Activated T-cell treated with anti-CD3 and anti-CD28 coated beads for 24 hours (primary cell): ENCODE measurements around the gene WDFY4.

Source experiments
- DNase-seq: peaks from one replicate; pipeline ENCODE4 v3.0.0-alpha.2; 2020; ENCODE audit warnings: low read depth

WDFY4 gene

GRCh38 chr10:48913674-48914073 lies 229.0 kb downstream of the WDFY4 start:
- DNase-seq: no peak

GRCh38 chr10:48923748-48924147 lies 239.1 kb downstream of the WDFY4 start:
- DNase-seq: no peak

- no peak for DNase-seq
These were observed 240.3 kb downstream of the WDFY4 start for GRCh38 chr10:48924988-48925387.

- DNase-seq: no peak
These were observed 241.6 kb downstream of the WDFY4 start for GRCh38 chr10:48926255-48926654.

- DNase-seq: no peak
These were observed 242.3 kb downstream of the WDFY4 start for GRCh38 chr10:48926764-48927540.

- DNase-seq: no peak
These were observed 244.8 kb downstream of the WDFY4 start for GRCh38 chr10:48929413-48929990.

GRCh38 chr10:48931188-48931587 lies 246.5 kb downstream of the WDFY4 start:
- DNase-seq: no peak

- no peak for DNase-seq
These were observed 248.4 kb downstream of the WDFY4 start for GRCh38 chr10:48932831-48933664.

GRCh38 chr10:48934672-48935501 lies 250.2 kb downstream of the WDFY4 start:
- DNase-seq: no peak

- DNase-seq: no peak
These were observed 250.9 kb downstream of the WDFY4 start for GRCh38 chr10:48935577-48935976.

- DNase-seq: no peak
These were observed 253.1 kb downstream of the WDFY4 start for GRCh38 chr10:48937796-48938195.

GRCh38 chr10:48938281-48938680 lies 253.6 kb downstream of the WDFY4 start:
- no peak for DNase-seq

GRCh38 chr10:48938990-48939536 lies 254.4 kb downstream of the WDFY4 start:
- DNase-seq: no peak

GRCh38 chr10:48939790-48940325 lies 255.2 kb downstream of the WDFY4 start, which contains the start of gene LRRC18:
TSS of gene LRRC18 (minus strand) at chr10:48939840. CDS start at chr10:48914155, 25,685 bp downstream.
- no peak for DNase-seq

- no peak for DNase-seq
These were observed 255.7 kb downstream of the WDFY4 start for GRCh38 chr10:48940372-48940771.

GRCh38 chr10:48940958-48941357 lies 256.3 kb downstream of the WDFY4 start:
- DNase-seq: no peak

- no peak for DNase-seq
These were observed 256.9 kb downstream of the WDFY4 start for GRCh38 chr10:48941427-48942075.

- DNase-seq: no peak
These were observed 258.4 kb downstream of the WDFY4 start for GRCh38 chr10:48943096-48943495.

GRCh38 chr10:48944171-48944570 lies 259.5 kb downstream of the WDFY4 start:
- DNase-seq: no peak

GRCh38 chr10:48945441-48946130 lies 260.9 kb downstream of the WDFY4 start:
- DNase-seq: no peak
